Aorta (tissue), 5 donors: ENCODE results near the gene FAM163B. TPM values are rescaled to one million over a fixed set of nuclear protein-coding genes. Genes with fewer than 3 reads are reported as not detected.

Experiments
- ATAC-seq: fragments of 200-7000 bp; cut with Tn5 transposase; one replicate; pipeline ENCODE4 v1.9.1; 2022; ENCODE audit warnings: moderate library complexity; ENCODE audit not compliant: low FRiP score
- DNase-seq, 2 donors: peaks; one replicate each; pipeline ENCODE4 v3.0.0-alpha.2; 2020
- H3K27ac ChIP-seq, 2 donors: one replicate each; pipeline ENCODE4 v1.5.1; 2013; ENCODE audit warnings: low read length in 2 of 2, mild to moderate bottlenecking in 2 of 2, moderate library complexity in 2 of 2, control low read depth in 1 of 2, inconsistent platforms in 1 of 2, low read depth in 1 of 2
- H3K27me3 ChIP-seq, 2 donors: one replicate each; pipeline ENCODE4 v1.6.1; 2013; ENCODE audit warnings: control low read depth in 1 of 2, low read length in 1 of 2, mild to moderate bottlenecking in 1 of 2, moderate library complexity in 1 of 2; ENCODE audit not compliant: insufficient read depth in 2 of 2, control insufficient read depth in 1 of 2
- H3K36me3 ChIP-seq, 2 donors: one replicate each; pipeline ENCODE4 v1.6.1; 2013; ENCODE audit warnings: control low read depth in 1 of 2, low read length in 1 of 2, mild to moderate bottlenecking in 1 of 2; ENCODE audit not compliant: insufficient read depth in 2 of 2, control insufficient read depth in 1 of 2
- H3K4me1 ChIP-seq, 2 donors: one replicate each; pipeline ENCODE4 v1.6.1; 2013; ENCODE audit warnings: low read length in 2 of 2, control low read depth in 1 of 2, mild to moderate bottlenecking in 1 of 2, moderate library complexity in 1 of 2; ENCODE audit not compliant: insufficient read depth in 2 of 2, control insufficient read depth in 1 of 2
- H3K4me3 ChIP-seq, 2 donors: one replicate each; pipeline ENCODE4 v1.5.1; 2013; ENCODE audit warnings: low read length in 2 of 2, control low read depth in 1 of 2, mild to moderate bottlenecking in 1 of 2
- H3K9me3 ChIP-seq: one replicate; pipeline ENCODE4 v1.6.1; 2013; ENCODE audit warnings: mild to moderate bottlenecking, low read length; ENCODE audit not compliant: control insufficient read depth
- WGBS, 2 donors: extraction: QIAGEN DNeasy Blood & Tissue Kit; methylation state at CpG; one replicate each; pipeline ENCODE4 v1.1.7; 2013; 5-methylcytosine and 5-hydroxymethylcytosine counted together
- intact Hi-C, 2 donors: fragments of 100-400 bp; cut with DNase I; formaldehyde crosslinking; loops; one replicate each; pipeline versions ENCODE4 v1.14.2 to v1.15.0; 2022
- polyA plus RNA-seq, 2 donors: library from polyadenylated mRNA; stranded (reverse); fragments of 200-250 nt; gene quantifications; one replicate each; pipeline ENCODE4 v1.2.3, GENCODE V29; 2013
- total RNA-seq, 2 donors: library from RNA; stranded (reverse); fragmentation: NEBNext Ultra II Directional; extraction: Animal tissue kit (Norgen Biotek cat#: 25700); gene quantifications; one replicate each; pipeline ENCODE4 v1.2.1, GENCODE V29; 2021
- donor health status: healthy with polysubstance abuse.
- donor health status: Bipolar disorder and iron deficiency.
- donor health status: DM: no; HTN: no; CAD: no.
- donor health status: DM: no; HTN: no; CAD: no.
- donor health status: DM: yes; HTN: yes; CAD: no.

The FAM163B gene
- total and polyA plus RNA-seq, 4 donors, result not detected

DNA sequence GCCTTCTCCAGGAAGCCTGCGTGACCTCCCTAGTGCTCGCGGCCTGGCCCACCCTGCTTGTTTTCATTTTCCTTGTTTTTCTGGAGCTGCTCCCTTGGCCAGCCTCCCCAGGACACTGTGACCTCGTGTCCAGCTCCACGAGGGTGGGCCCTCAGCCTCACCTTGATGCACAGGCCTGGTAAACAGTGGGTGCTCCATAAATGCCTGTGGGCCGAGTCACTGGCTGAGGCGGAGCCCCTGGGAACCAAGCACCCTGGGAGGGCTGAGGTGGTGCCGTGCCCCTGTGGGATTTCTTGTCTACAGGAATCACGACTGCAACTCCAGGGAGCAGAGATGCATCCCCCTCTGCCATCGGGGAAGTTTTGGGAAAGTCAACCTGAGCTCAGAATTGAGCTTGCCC, 17.2 kb downstream of the FAM163B start:
- intact Hi-C loops, result no loop called here
- ATAC-seq, result no peak
- Histone ChIP-seq H3K4me3 (no peak overlapping the region), H3K9me3 (peaks cover 2% of the 10 kb centered on the region), H3K27ac (no peak overlapping the region), H3K27me3 (no peaks in the 10 kb centered on the region), H3K36me3 (no peaks in the 10 kb centered on the region), H3K4me1 (no peaks in the 10 kb centered on the region)
- 53 to 59% methylated on average over 10 of the region's 10 CpGs for WGBS, 2 donors
- no peak for DNase-seq

DNA sequence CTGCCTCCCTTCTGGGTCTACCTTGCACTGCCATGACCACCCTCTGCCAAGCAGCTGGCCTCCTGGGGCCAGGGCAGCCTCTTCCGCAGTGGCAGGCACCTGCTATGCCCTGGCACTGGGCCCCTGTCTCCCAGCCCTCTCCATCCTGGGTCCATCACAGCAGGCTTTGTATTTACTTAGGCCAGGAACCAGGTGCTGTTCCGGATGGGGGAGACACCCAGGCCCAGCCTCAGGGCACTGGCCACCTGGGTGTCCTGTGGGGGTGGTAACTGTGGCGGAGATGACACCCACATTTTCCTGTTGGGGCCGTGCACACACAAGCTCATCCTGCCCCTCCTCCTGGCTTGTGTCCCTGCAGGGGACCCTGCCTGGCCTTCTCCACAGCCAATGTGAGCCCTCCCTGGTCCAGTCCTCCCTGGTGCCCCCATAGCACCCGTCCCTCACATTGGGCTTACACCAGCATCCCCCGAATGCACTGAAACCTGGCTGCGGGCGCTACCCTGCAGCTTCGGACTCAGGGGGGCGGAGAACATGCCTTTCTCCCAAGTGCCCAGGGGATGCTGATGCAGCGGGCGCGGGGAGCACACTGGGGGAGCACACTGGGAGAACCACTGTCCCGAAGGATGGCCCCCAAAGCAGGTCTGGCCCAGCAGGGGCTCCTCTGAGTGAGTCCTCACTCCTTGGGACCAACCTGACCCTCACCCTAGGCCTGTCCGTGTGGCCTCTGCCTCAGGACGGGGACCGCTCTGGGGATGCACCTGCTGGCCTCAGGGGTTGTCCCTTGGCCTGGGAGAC, 17.9 kb downstream of the FAM163B start:
- peak; percentile 22 for ATAC-seq
- Histone ChIP-seq H3K9me3 (peaks cover under 1% of the 10 kb centered on the region), H3K4me3 (no peak overlapping the region), H3K4me1 (no peaks in the 10 kb centered on the region), H3K27ac (no peak overlapping the region), H3K27me3 (no peaks in the 10 kb centered on the region), H3K36me3 (no peaks in the 10 kb centered on the region)
- intact Hi-C loops, result no loop called here
- no peak for DNase-seq
- WGBS, 2 donors, result 87 to 90% methylated on average over 17 of the region's 17 CpGs

DNA sequence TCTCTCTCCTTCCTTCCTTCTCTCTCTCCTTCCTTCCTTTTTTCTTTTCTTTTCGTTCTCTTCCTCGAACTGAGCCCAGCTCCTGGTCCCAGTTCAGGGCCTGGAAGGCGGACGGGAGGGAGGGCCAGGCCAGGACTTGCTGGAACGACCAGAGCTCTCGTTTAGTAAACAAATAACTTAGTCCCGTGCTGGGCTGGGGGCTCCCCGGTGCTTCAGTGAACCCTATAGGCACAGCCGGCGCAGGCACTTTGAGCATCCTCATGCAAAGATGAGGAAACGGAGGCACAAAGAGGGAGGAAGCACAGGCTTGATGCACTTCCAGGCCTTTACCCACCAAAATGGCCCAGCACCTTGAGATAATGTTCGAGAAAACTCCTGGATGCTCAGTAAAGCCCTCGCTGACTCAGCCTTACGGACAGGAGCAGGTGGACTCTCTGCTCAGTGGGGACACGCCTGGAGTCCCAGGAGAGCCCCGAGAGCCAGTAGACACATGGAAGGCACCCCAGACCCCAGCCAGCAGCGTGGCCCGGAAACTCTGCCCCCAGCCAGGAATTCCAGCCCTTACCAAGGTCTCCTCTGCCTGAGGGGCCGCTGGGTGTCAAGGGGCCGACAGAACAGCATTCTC, 18.8 kb downstream of the FAM163B start:
- Histone ChIP-seq H3K9me3 (no peaks in the 10 kb centered on the region), H3K4me1 (no peaks in the 10 kb centered on the region), H3K36me3 (no peaks in the 10 kb centered on the region), H3K4me3 (no peak overlapping the region), H3K27ac (no peak overlapping the region), H3K27me3 (no peaks in the 10 kb centered on the region)
- no peak for ATAC-seq
- 65 to 67% methylated on average over 19 to 20 of the region's 20 CpGs for WGBS, 2 donors
- intact Hi-C loops, result no loop called here
- DNase-seq, result no peak

DNA sequence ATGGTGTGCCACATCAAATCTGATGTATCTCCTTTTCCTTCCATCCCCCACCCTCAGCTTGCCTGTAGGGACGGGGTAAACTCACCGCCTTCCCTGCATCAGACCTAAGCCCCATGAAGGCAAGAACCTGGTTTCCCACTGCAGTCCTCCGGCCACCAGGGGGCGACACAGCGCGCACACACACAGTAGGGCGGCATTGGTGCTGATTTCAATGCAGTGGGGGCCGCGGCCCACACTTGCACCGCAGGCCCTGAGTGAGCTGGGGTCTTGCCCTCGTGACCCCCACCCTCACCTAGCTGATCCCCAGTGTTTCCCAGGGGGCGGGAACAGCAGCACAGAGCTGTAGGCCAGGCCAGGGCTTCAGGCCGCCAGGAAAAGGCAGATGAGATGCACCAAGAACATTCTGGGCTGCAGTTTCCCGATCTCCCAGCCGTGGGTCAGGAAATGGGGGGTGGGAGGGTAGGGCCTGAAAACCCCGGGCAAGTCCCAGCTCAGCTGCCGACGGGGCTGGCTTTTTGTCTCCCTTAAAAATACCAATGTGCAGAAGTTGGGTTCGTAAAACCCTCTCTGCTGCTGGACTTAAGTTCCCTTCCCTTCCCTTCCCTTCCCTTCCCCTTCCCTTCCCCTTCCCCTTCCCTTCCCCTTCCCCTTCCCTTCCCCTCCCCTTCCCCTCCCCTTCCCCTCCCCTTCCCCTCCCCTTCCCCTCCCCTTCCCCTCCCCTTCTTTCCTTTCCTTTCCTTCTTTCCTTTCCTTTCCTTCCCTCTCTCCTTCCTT, 19.5 kb downstream of the FAM163B start:
- DNase-seq (no peak), ATAC-seq (no peak)
- Histone ChIP-seq H3K4me3 (no peak overlapping the region), H3K27me3 (no peaks in the 10 kb centered on the region), H3K9me3 (no peaks in the 10 kb centered on the region), H3K36me3 (no peaks in the 10 kb centered on the region), H3K4me1 (no peaks in the 10 kb centered on the region), H3K27ac (no peak overlapping the region)
- intact Hi-C loops, result no loop called here
- 39 to 47% methylated on average over 19 of the region's 19 CpGs for WGBS, 2 donors

DNA sequence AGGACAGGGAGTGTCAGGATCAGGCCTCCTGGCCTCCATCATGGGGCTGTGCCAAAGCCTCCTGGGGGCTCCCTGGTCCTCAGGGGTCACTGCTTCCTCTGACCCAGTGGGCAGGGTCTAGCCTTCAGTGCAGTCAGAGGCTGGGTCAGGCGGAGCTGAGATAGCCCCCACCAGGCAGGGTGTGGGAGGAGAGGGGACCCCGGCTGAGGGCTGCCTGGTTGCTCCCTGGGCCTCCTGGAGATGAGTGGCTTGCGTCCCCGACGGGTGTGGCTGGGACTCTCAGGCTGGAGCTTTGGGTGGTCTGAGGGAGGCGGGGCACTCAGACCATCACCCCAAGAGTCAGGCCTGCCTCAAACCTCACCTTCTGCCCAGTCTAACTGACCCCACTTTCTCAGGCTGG, 21.7 kb downstream of the FAM163B start:
- intact Hi-C loops, result no loop called here
- ATAC-seq, result no peak
- 88 to 89% methylated on average over 6 of the region's 6 CpGs for WGBS, 2 donors
- Histone ChIP-seq H3K4me3 (no peak overlapping the region), H3K36me3 (no peaks in the 10 kb centered on the region), H3K4me1 (no peaks in the 10 kb centered on the region), H3K27me3 (no peaks in the 10 kb centered on the region), H3K27ac (no peak overlapping the region), H3K9me3 (no peaks in the 10 kb centered on the region)
- DNase-seq, result no peak

DNA sequence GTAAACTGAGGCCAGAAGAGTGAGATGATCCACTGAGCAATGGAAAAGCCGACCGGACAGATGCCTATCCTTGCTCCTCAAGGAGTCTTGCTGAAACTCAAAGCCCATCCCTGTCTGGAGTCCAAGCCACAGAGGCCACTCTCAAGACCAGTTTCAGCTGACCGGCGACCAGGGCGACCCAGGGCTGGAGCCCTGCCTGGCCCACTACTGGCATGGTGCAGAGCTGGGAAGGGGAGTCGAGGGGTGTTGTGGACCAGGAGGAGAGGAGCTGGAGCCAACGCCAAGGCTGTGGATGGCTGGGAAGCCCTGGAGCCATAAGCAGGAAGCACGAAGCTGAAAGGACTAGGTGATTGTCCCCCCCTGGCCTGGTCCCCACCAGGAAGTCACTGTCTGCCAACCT, 22.1 kb downstream of the FAM163B start:
- Histone ChIP-seq H3K4me1 (no peaks in the 10 kb centered on the region), H3K4me3 (no peak overlapping the region), H3K27ac (no peak overlapping the region), H3K27me3 (no peaks in the 10 kb centered on the region), H3K9me3 (no peaks in the 10 kb centered on the region), H3K36me3 (no peaks in the 10 kb centered on the region)
- DNase-seq, result no peak
- 81 to 85% methylated on average over 8 of the region's 8 CpGs for WGBS, 2 donors
- no peak for ATAC-seq
- intact Hi-C loops, result no loop called here

DNA sequence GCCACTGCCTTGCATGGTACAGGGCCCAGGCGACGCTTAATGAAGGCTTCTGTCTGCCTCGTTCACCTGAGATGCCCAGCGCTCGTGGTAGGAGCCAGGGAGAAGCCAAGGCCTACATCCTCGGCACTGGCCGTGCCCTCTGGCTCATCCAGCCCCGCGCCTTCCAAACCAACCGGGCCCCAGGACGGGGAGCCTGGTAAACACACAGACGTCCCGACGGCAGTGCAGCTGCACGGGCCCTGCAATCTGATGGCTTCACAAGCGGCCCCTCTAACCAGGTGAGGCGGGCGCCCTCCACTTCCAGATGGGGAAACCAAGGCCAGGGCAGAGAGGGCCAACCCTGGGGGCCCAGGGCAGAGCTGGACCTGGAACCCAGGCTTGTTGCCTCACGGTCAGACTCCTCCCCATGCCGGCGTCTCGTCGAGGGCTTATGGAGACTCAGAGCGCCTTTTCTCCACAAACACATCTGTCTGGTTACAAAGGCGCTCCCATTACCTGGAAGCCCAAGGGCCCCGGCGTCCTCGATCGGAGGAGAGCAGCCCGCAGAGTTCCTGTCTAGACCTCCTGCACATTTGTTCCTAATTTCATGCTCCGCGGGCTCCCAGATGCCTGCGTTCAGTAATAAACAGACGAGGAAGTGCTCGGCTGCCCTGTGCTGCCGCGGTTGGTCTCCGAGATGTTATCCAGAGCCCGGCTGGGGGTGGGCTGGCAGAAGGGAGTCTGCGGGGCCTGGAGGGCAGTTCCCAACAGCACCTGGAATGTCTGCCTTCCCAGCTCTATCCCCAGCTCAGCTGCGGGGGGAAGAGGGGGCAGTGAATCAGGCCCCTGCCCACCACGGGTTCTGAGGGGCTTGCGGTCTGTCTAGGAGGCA, 23.5 kb downstream of the FAM163B start:
- no peak for DNase-seq

More for the DNA sequence above, 23.5 kb downstream of the FAM163B start:
- intact Hi-C loops, result no loop called here
- Histone ChIP-seq H3K4me1 (no peaks in the 10 kb centered on the region), H3K36me3 (no peaks in the 10 kb centered on the region), H3K4me3 (no peak overlapping the region), H3K9me3 (no peaks in the 10 kb centered on the region), H3K27me3 (no peaks in the 10 kb centered on the region), H3K27ac (no peak overlapping the region)
- WGBS, 2 donors, result 11 to 15% methylated on average over 43 of the region's 43 CpGs
- ATAC-seq, result no peak
